Smooth muscle cell (in vitro differentiated cells): ENCODE measurements around the gene POTEG. TPM values are rescaled to one million over a fixed set of nuclear protein-coding genes. Genes with fewer than 3 reads are reported as not detected.
"Not testable (repeated sequence)": the region's sequence is repeated elsewhere in the genome, so short reads cannot be mapped to it uniquely, and the experiment has no call there.

Experiments
- DNase-seq: peaks from one replicate; lab custom pipeline; 2025; ENCODE audit not compliant: unreplicated experiment; lab: John Stamatoyannopoulos, UW
- H2AFZ ChIP-seq: fragments of 200-600 bp; sonication (generic); 2 replicates; pipeline ENCODE4 v1.6.0; 2016; ENCODE audit warnings: antibody characterized with exemption, low read depth, mild to moderate bottlenecking
- H3F3A ChIP-seq: fragments of 200-600 bp; sonication (generic); 2 replicates; pipeline ENCODE4 v1.6.0; 2017; ENCODE audit warnings: antibody characterized with exemption, low read depth
- H3K27ac ChIP-seq: fragments of 200-600 bp; sonication (generic); 2 replicates; pipeline ENCODE4 v1.5.1; 2016; ENCODE audit warnings: low read depth, mild to moderate bottlenecking
- H3K27me3 ChIP-seq: fragments of 200-600 bp; sonication (generic); 2 replicates; pipeline ENCODE4 v1.6.1; 2016; ENCODE audit warnings: low read depth, mild to moderate bottlenecking
- H3K36me3 ChIP-seq: fragments of 200-600 bp; sonication (generic); 2 replicates; pipeline ENCODE4 v1.5.1; 2016; ENCODE audit warnings: low read depth
- H3K4me1 ChIP-seq: fragments of 200-600 bp; sonication (generic); 2 replicates; pipeline ENCODE4 v1.5.1; 2016; ENCODE audit warnings: low read depth
- H3K4me2 ChIP-seq: fragments of 200-600 bp; sonication (generic); 2 replicates; pipeline ENCODE4 v1.6.0; 2016; ENCODE audit warnings: mild to moderate bottlenecking
- H3K4me3 ChIP-seq: fragments of 200-600 bp; sonication (generic); 2 replicates; pipeline ENCODE4 v1.5.1; 2016; ENCODE audit warnings: mild to moderate bottlenecking
- H3K79me2 ChIP-seq: fragments of 200-600 bp; sonication (generic); 2 replicates; pipeline ENCODE4 v1.6.0; 2016; ENCODE audit warnings: low read depth, mild to moderate bottlenecking
- H3K9ac ChIP-seq: fragments of 200-600 bp; sonication (generic); 2 replicates; pipeline ENCODE4 v1.6.0; 2016; ENCODE audit warnings: low read depth
- H3K9me3 ChIP-seq: fragments of 200-600 bp; sonication (generic); replicated peaks from 2 replicates; pipeline ENCODE4 v1.5.1; 2016; ENCODE audit warnings: low read depth
- H4K20me1 ChIP-seq: fragments of 200-600 bp; sonication (generic); 2 replicates; pipeline ENCODE4 v1.6.0; 2016; ENCODE audit warnings: low read depth
- WGBS: methylation state at CpG from one replicate; pipeline ENCODE4 v1.1.7; 2016; ENCODE audit warnings: low lambda C conversion rate; 5-methylcytosine and 5-hydroxymethylcytosine counted together
- polyA plus RNA-seq: library from polyadenylated mRNA; unstranded; fragments of >200 nt; fragmentation: Nextera tagmentation; extraction: Ambion mirVana; gene quantifications from 2 replicates; pipeline ENCODE4 v1.2.1, GENCODE V29; 2016
- small RNA-seq: library from RNA; depleted of rRNA; stranded (forward); fragments of <200 nt; gene quantifications from one replicate; pipeline ENCODE3, GENCODE V24; 2014
- total RNA-seq: library from RNA; depleted of rRNA; stranded (reverse); fragments of >200 nt; gene quantifications from 2 replicates; pipeline ENCODE4 v1.2.3, GENCODE V29; 2014

Gene POTEG
- total and polyA plus RNA-seq, 2 experiments from 2014 or later = not detected

DNA sequence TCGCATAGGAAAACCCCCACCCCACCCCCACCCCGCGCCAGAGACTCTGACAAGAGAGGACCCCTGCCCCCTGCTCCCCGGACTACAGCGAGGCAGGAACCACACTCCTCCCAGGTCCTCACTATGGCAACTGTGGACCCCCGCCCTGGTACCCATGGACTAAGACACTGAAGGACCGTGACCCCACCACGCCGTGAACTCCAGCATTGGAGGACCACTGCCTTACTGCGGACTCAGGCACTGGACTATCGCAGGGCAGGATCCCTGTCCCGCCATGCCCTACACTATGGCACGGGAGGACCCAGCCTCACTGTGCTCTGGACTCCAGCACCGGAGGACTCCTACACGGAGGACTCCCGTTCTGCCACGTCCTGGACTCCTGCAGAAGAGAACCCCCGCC is 71.8 kb downstream of the POTEG start:
- H3F3A ChIP-seq, H3K4me1 ChIP-seq, H2AFZ ChIP-seq, H4K20me1 ChIP-seq, H3K79me2 ChIP-seq, H3K9ac ChIP-seq, DNase-seq, H3K4me2 ChIP-seq, H3K36me3 ChIP-seq, H3K9me3 ChIP-seq, H3K27ac ChIP-seq, H3K4me3 ChIP-seq, H3K27me3 ChIP-seq: not testable (repeated sequence)
- 89% methylated on average over 11 of the region's 18 CpGs for WGBS

- not testable (repeated sequence) for DNase-seq, H3K27me3 ChIP-seq, H3K4me2 ChIP-seq, H3K36me3 ChIP-seq, H4K20me1 ChIP-seq, H3F3A ChIP-seq, H3K4me1 ChIP-seq, H2AFZ ChIP-seq, H3K27ac ChIP-seq, H3K9ac ChIP-seq, H3K4me3 ChIP-seq, H3K9me3 ChIP-seq, H3K79me2 ChIP-seq
- 86% methylated on average over 11 of the region's 38 CpGs for WGBS
These were observed 72.4 kb downstream of the POTEG start for GRCh38 chr14:19361636-19362253.

DNA sequence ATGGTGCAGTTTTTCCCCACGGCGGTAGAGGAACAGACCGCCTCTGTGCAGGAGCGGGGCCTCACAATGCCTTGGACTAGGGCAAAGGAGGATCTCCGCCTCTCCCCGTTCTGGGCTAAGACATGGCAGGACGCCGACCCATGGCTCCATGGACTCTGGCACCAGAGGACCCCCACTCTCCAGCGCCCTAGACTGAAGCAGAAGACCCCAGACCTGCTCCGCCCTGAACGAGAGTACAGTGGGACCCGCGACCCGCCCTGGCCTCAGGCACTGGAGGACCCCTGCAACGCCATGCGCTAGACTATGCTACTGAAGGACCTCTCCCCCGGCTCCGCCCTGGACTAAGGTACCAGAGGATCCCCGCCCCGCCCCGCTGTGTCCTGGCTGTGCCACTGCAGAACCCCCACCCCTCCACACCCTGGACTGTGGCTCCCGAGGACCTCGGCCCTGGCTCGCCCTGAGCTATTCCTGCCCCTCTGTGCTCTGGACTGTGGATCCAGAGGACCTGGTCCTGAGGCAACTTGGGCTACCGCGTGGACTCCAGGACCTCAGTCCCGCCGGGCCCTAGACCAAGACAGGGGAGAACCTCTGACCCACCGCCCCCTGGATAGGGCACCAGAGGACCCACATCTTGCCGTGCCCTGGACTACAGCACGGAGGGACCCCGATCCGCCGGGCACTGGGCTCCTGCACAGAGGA is 73.1 kb downstream of the POTEG start:
- H3K27me3 ChIP-seq, H3K36me3 ChIP-seq, H3K27ac ChIP-seq, H4K20me1 ChIP-seq, H3K9me3 ChIP-seq, H3K79me2 ChIP-seq, H3K4me1 ChIP-seq, H3K4me2 ChIP-seq, H3K4me3 ChIP-seq, DNase-seq, H3K9ac ChIP-seq, H3F3A ChIP-seq, H2AFZ ChIP-seq: not testable (repeated sequence)
- WGBS = 87% methylated on average over 10 of the region's 34 CpGs

Small RNA genes lying within 50 kb of the gene (small RNA-seq; reads per million reads assigned to genes)
- gene RNU6-1268P = not detected
